NCI-H774 (cell line): ENCODE results near the gene H1-8.

ENCODE experiments used
- DNase-seq: peaks from one replicate; lab custom pipeline; 2025; lab: John Stamatoyannopoulos, UW

Gene H1-8

GRCh38 chr3:129556358-129556695 is 13.4 kb downstream of the H1-8 start:
- no peak for DNase-seq

GRCh38 chr3:129556890-129557547 is 14.0 kb downstream of the H1-8 start:
- DNase-seq: no peak

GRCh38 chr3:129557548-129557894 is 14.5 kb downstream of the H1-8 start:
- DNase-seq: no peak

- no peak for DNase-seq
Measured at GRCh38 chr3:129558081-129558771, 15.3 kb downstream of the H1-8 start.

- DNase-seq: no peak
Measured at GRCh38 chr3:129558772-129559564, 16.0 kb downstream of the H1-8 start.

- DNase-seq: no peak
Measured at GRCh38 chr3:129559565-129560079, 16.6 kb downstream of the H1-8 start.

- no peak for DNase-seq
Measured at GRCh38 chr3:129560269-129560787, 17.4 kb downstream of the H1-8 start.

GRCh38 chr3:129560911-129561594 is 18.1 kb downstream of the H1-8 start:
- no peak for DNase-seq

GRCh38 chr3:129561619-129562248 is 18.8 kb downstream of the H1-8 start:
- no peak for DNase-seq

GRCh38 chr3:129562803-129563202 is 19.8 kb downstream of the H1-8 start:
- DNase-seq: no peak

GRCh38 chr3:129563332-129563731 is 20.4 kb downstream of the H1-8 start:
- no peak for DNase-seq

- no peak for DNase-seq
Measured at GRCh38 chr3:129563850-129564535, 21.0 kb downstream of the H1-8 start.

GRCh38 chr3:129564981-129565644 is 22.1 kb downstream of the H1-8 start:
- no peak for DNase-seq

- DNase-seq: no peak
Measured at GRCh38 chr3:129565902-129566301, 22.9 kb downstream of the H1-8 start.

- DNase-seq: no peak
Measured at GRCh38 chr3:129567176-129567705, 24.3 kb downstream of the H1-8 start.

- DNase-seq: no peak
Measured at GRCh38 chr3:129567939-129568338, 25.0 kb downstream of the H1-8 start.

GRCh38 chr3:129569856-129570255 is 26.9 kb downstream of the H1-8 start:
- DNase-seq: no peak

- DNase-seq: no peak
Measured at GRCh38 chr3:129571605-129572547, 28.9 kb downstream of the H1-8 start.

- no peak for DNase-seq
Measured at GRCh38 chr3:129572603-129573002, 29.6 kb downstream of the H1-8 start.
